ENCODE measurements around the gene PRTG. TPM values are rescaled to one million over a fixed set of nuclear protein-coding genes. Genes with fewer than 3 reads are reported as not detected.
A peak's percentile ranks its signal among the peaks of the same experiment; 100 is the strongest.

The PRTG gene
- total RNA-seq, 6 donors from 2014 or later: 5.9 to 50.6 (median 17.6) TPM

GRCh38 chr15:55784286-55784685 is 41.3 kb upstream of the PRTG start:
- Histone ChIP-seq H3K27ac (no peak overlapping the region), H3K9me3 (peaks cover 0 to 6% (median 0%) of the 10 kb centered on the region in 4 donors), H3K36me3 (no peaks in the 10 kb centered on the region), H3K4me3 (no peak overlapping the region), H3K4me1 (no peaks in the 10 kb centered on the region), H3K27me3 (no peaks in the 10 kb centered on the region)
- ATAC-seq (ENCODE audit: low FRiP score in 2 of 2) (no peak), DNase-seq (no peak)
- TF ChIP-seq POLR2A (IDR thresholded peaks at IDR 0.05): no peak

- Histone ChIP-seq H3K9me3 (peaks cover 0 to 6% (median 0%) of the 10 kb centered on the region in 4 donors), H3K36me3 (no peaks in the 10 kb centered on the region), H3K4me3 (no peak overlapping the region), H3K27ac (no peak overlapping the region), H3K4me1 (no peaks in the 10 kb centered on the region), H3K27me3 (no peaks in the 10 kb centered on the region)
- DNase-seq (no peak), ATAC-seq (ENCODE audit: low FRiP score in 2 of 2) (no peak)
- WGBS, 2 donors: 74 to 78% methylated on average over 3 of the region's 3 CpGs
- TF ChIP-seq EP300 (IDR thresholded peaks at IDR 0.05) (no peak), CTCF (IDR thresholded peaks at IDR 0.05) (no peak), POLR2A (IDR thresholded peaks at IDR 0.05) (no peak), POLR2AphosphoS5 (IDR thresholded peaks at IDR 0.05) (no peak)
These were observed 39.9 kb upstream of the PRTG start for GRCh38 chr15:55782901-55783300.

- Histone ChIP-seq H3K36me3 (no peaks in the 10 kb centered on the region), H3K4me1 (no peaks in the 10 kb centered on the region), H3K4me3 (no peak overlapping the region), H3K27me3 (no peaks in the 10 kb centered on the region), H3K27ac (no peak overlapping the region), H3K9me3 (peaks cover 0 to 6% (median 0%) of the 10 kb centered on the region in 4 donors)
- ATAC-seq (ENCODE audit: low FRiP score in 2 of 2) (no peak), DNase-seq (no peak)
- TF ChIP-seq POLR2A (IDR thresholded peaks at IDR 0.05) (no peak), EP300 (IDR thresholded peaks at IDR 0.05) (no peak), CTCF (IDR thresholded peaks at IDR 0.05) (no peak), POLR2AphosphoS5 (IDR thresholded peaks at IDR 0.05) (no peak)
- 19 to 64% methylated on average over 2 of the region's 2 CpGs for WGBS, 2 donors
These were observed 37.3 kb upstream of the PRTG start for GRCh38 chr15:55780292-55780691.

GRCh38 chr15:55778932-55779331 is 36.0 kb upstream of the PRTG start:
- 87 to 90% methylated on average over 3 of the region's 3 CpGs for WGBS, 2 donors
- no peak for DNase-seq
- Histone ChIP-seq H3K27ac (no peak overlapping the region), H3K9me3 (peaks cover 0 to 6% (median 0%) of the 10 kb centered on the region in 4 donors), H3K36me3 (no peaks in the 10 kb centered on the region), H3K4me3 (no peak overlapping the region), H3K27me3 (no peaks in the 10 kb centered on the region), H3K4me1 (no peaks in the 10 kb centered on the region)
- ATAC-seq (ENCODE audit: low FRiP score in 2 of 2): no peak
- TF ChIP-seq CTCF (IDR thresholded peaks at IDR 0.05): no peak
- TF ChIP-seq POLR2A (IDR thresholded peaks at IDR 0.05): no peak
- no peak for TF ChIP-seq EP300 (IDR thresholded peaks at IDR 0.05)
- TF ChIP-seq POLR2AphosphoS5 (IDR thresholded peaks at IDR 0.05): no peak

- H3K27me3 ChIP-seq: no peaks in the 10 kb centered on the region
- ATAC-seq (ENCODE audit: low FRiP score in 2 of 2): no peak
- WGBS, 2 donors: 59 to 69% methylated on average over 4 of the region's 4 CpGs
- H3K4me3 ChIP-seq: no peak overlapping the region
- no peaks in the 10 kb centered on the region for H3K9me3 ChIP-seq
- H3K4me1 ChIP-seq: no peaks in the 10 kb centered on the region
- H3K27ac ChIP-seq: no peak overlapping the region
- no peaks in the 10 kb centered on the region for H3K36me3 ChIP-seq
- peak in 1 of 2 donors; percentile 40 for DNase-seq
- TF ChIP-seq POLR2A (IDR thresholded peaks at IDR 0.05) (no peak), POLR2AphosphoS5 (IDR thresholded peaks at IDR 0.05) (no peak), EP300 (IDR thresholded peaks at IDR 0.05) (no peak), CTCF (IDR thresholded peaks at IDR 0.05) (no peak)
These were observed 32.4 kb upstream of the PRTG start for GRCh38 chr15:55775316-55775715.
